Suppressor macrophage (primary cell): Measurements from ENCODE around the gene DCUN1D3.

Source experiments
- DNase-seq, 4 experiments: peaks; one replicate each; pipeline ENCODE4 v3.0.0-alpha.2; 2020 to 2022

The DCUN1D3 gene

GRCh38 chr16:20822521-20823325, 77.4 kb downstream of the DCUN1D3 start:
- peak in 3 of 4 experiments; percentile 8 to 53 (median 38) for DNase-seq

- no peak for DNase-seq
Observed at GRCh38 chr16:20821682-20822081, 78.5 kb downstream of the DCUN1D3 start.

GRCh38 chr16:20818929-20819585, 81.1 kb downstream of the DCUN1D3 start:
- DNase-seq = no peak

- DNase-seq = no peak
Observed at GRCh38 chr16:20814784-20815183, 85.4 kb downstream of the DCUN1D3 start.

GRCh38 chr16:20812510-20812909, 87.6 kb downstream of the DCUN1D3 start:
- DNase-seq = no peak

GRCh38 chr16:20811889-20812439, 88.2 kb downstream of the DCUN1D3 start:
- DNase-seq = no peak

GRCh38 chr16:20807862-20808261, 92.3 kb downstream of the DCUN1D3 start:
- no peak for DNase-seq

GRCh38 chr16:20806168-20807050, 93.7 kb downstream of the DCUN1D3 start, which contains the start of the genes ERI2 and REXO5:
TSS of gene ERI2 (minus strand) at chr16:20806472. CDS start at chr16:20806430, 42 bp downstream.
TSS of gene REXO5 (plus strand) at chr16:20806527. CDS start at chr16:20806954, 427 bp downstream.
- peak; percentile 95 to 96 (median 96) for DNase-seq

- peak; percentile 23 to 42 (median 35) for DNase-seq
Observed at GRCh38 chr16:20805684-20806167, 94.4 kb downstream of the DCUN1D3 start.
